Nephron progenitor cell (in vitro differentiated cells): ENCODE data around the gene SAT1.
"Not testable (repeated sequence)": the region's sequence is repeated elsewhere in the genome, so short reads cannot be mapped to it uniquely, and the experiment has no call there.

Experiments used
- DNase-seq: peaks from one replicate; pipeline ENCODE4 v3.0.0; 2021
- H3K27ac Mint-ChIP-seq: 2 replicates; pipeline ENCODE4 v1.8.0; 2021; ENCODE audit warnings: mild to moderate bottlenecking, moderate library complexity, mixed read lengths
- H3K27me3 Mint-ChIP-seq: 2 replicates; pipeline ENCODE4 v1.8.0; 2021; ENCODE audit warnings: mild to moderate bottlenecking, low read depth, mixed read lengths; ENCODE audit not compliant: poor library complexity
- H3K36me3 Mint-ChIP-seq: 2 replicates; pipeline ENCODE4 v1.8.0; 2021; ENCODE audit warnings: low read depth, mixed read lengths
- H3K4me1 Mint-ChIP-seq: 2 replicates; pipeline ENCODE4 v1.8.0; 2021; ENCODE audit warnings: mixed read lengths
- H3K4me3 Mint-ChIP-seq: 2 replicates; pipeline ENCODE4 v1.8.0; 2021; ENCODE audit warnings: mild to moderate bottlenecking, moderate library complexity, mixed read lengths
- H3K9me3 Mint-ChIP-seq: 2 replicates; pipeline ENCODE4 v1.8.0; 2021; ENCODE audit warnings: mild to moderate bottlenecking, moderate library complexity, mixed read lengths
- CTCF ChIP-seq: fragments of 200-600 bp; sonication (generic); IDR thresholded peaks from 2 replicates; pipeline ENCODE4 v1.5.0; 2021; ENCODE audit warnings: antibody characterized with exemption

SAT1 gene

GRCh38 chrX:23782863-23783588 is at the start of gene SAT1:
Gene SAT1 (plus strand): TSS chrX:23783173. CDS start chrX:23783352, 179 bp downstream.
- peak; percentile 99 for DNase-seq
- H3K4me3 Mint-ChIP-seq = peak within 1 kb of the TSS; percentile 99
- H3K27ac Mint-ChIP-seq = peak within 1 kb of the TSS; percentile 99
- TF ChIP-seq CTCF = peak; percentile 85
- peaks cover 33% of the 10 kb centered on the region for H3K36me3 Mint-ChIP-seq
- peaks cover 3% of the 10 kb centered on the region for H3K27me3 Mint-ChIP-seq
- no peaks in the 10 kb centered on the region for H3K9me3 Mint-ChIP-seq
- peaks cover 36% of the 10 kb centered on the region for H3K4me1 Mint-ChIP-seq

- Mint-ChIP-seq H3K27ac (no peak overlapping the region), H3K27me3 (peaks cover 4% of the 10 kb centered on the region), H3K4me1 (peaks cover 16% of the 10 kb centered on the region)
These were observed 46.9 kb upstream of the SAT1 start for GRCh38 chrX:23736030-23736429.

GRCh38 chrX:23737413-23737812 is 45.6 kb upstream of the SAT1 start:
- H3K27ac Mint-ChIP-seq = no peak overlapping the region
- H3K4me3 Mint-ChIP-seq = no peak overlapping the region

More at GRCh38 chrX:23736030-23736429, 46.9 kb upstream of the SAT1 start:
- no peak overlapping the region for H3K4me3 Mint-ChIP-seq
- no peak for DNase-seq
- no peak for TF ChIP-seq CTCF
- peaks cover 29% of the 10 kb centered on the region for H3K36me3 Mint-ChIP-seq
- H3K9me3 Mint-ChIP-seq = no peaks in the 10 kb centered on the region

GRCh38 chrX:23742174-23742696 is 40.7 kb upstream of the SAT1 start:
- peaks cover 10% of the 10 kb centered on the region for H3K36me3 Mint-ChIP-seq
- H3K4me3 Mint-ChIP-seq = peak overlapping the region; percentile 86
- no peaks in the 10 kb centered on the region for H3K9me3 Mint-ChIP-seq
- peaks cover 15% of the 10 kb centered on the region for H3K4me1 Mint-ChIP-seq
- TF ChIP-seq CTCF = no peak
- peaks cover 10% of the 10 kb centered on the region for H3K27me3 Mint-ChIP-seq
- DNase-seq = peak; percentile 6
- H3K27ac Mint-ChIP-seq = peak overlapping the region; percentile 37

More at GRCh38 chrX:23737413-23737812, 45.6 kb upstream of the SAT1 start:
- H3K9me3 Mint-ChIP-seq = no peaks in the 10 kb centered on the region
- peaks cover 8% of the 10 kb centered on the region for H3K27me3 Mint-ChIP-seq
- peaks cover 20% of the 10 kb centered on the region for H3K4me1 Mint-ChIP-seq
- no peak for DNase-seq
- TF ChIP-seq CTCF = no peak
- peaks cover 19% of the 10 kb centered on the region for H3K36me3 Mint-ChIP-seq

- peak within 1 kb of the TSS; percentile 86 for H3K4me3 Mint-ChIP-seq
These were observed 40.0 kb upstream of the SAT1 start, which contains the start of gene ACOT9 for GRCh38 chrX:23742697-23743622. Gene ACOT9 (minus strand): TSS chrX:23743276. CDS start chrX:23743144, 132 bp downstream.

GRCh38 chrX:23743623-23743971 is 39.4 kb upstream of the SAT1 start:
- H3K27ac Mint-ChIP-seq = peak overlapping the region; percentile 88
- peaks cover 16% of the 10 kb centered on the region for H3K4me1 Mint-ChIP-seq
- peaks cover 10% of the 10 kb centered on the region for H3K27me3 Mint-ChIP-seq
- not testable (repeated sequence) for H3K36me3 Mint-ChIP-seq, H3K9me3 Mint-ChIP-seq, DNase-seq
- H3K4me3 Mint-ChIP-seq = peak overlapping the region; percentile 75

More at GRCh38 chrX:23742697-23743622, 40.0 kb upstream of the SAT1 start, which contains the start of gene ACOT9:
- Mint-ChIP-seq H3K27me3 (peaks cover 10% of the 10 kb centered on the region), H3K36me3 (peaks cover 10% of the 10 kb centered on the region), H3K27ac (peak within 1 kb of the TSS; percentile 88), H3K4me1 (peaks cover 15% of the 10 kb centered on the region), H3K9me3 (no peaks in the 10 kb centered on the region)
- no peak for TF ChIP-seq CTCF
- peak; percentile 84 for DNase-seq
